Mammary epithelial cell (primary cell): Measurements from ENCODE around the gene ODC1.

Experiments
- CTCF ChIP-seq, 2 donors: IDR thresholded peaks in 1 of 2; conservative IDR thresholded peaks in 1 of 2; 2 replicates each; pipeline ENCODE4 v1.5.1; 2011 to 2012; ENCODE audit warnings: inconsistent platforms in 2 of 2, low read length in 2 of 2, mild to moderate bottlenecking in 2 of 2, control low read depth in 1 of 2, low read depth in 1 of 2; ENCODE audit not compliant: insufficient read depth in 1 of 2; ENCODE audit errors: extremely low read depth in 1 of 2
- EZH2 ChIP-seq: IDR thresholded peaks from 2 replicates; pipeline ENCODE4 v1.6.1; 2012; ENCODE audit warnings: low read length, inconsistent platforms, borderline replicate concordance

- TF ChIP-seq EZH2 (no peak), CTCF (conservative IDR thresholded peaks at IDR 0.05 in 1 of 2, IDR thresholded peaks at IDR 0.05 in 1 of 2; ENCODE audit: extremely low read depth in 1 of 2, insufficient read depth in 1 of 2, low read depth in 1 of 2, low read length in 2 of 2) (no peak)
Observed at GRCh38 chr2:10425699-10426098, 22.4 kb downstream of the ODC1 start.
